Hypothalamus (tissue), 51 donors: ENCODE data around the gene SAFB2.

Experiments used
- DNase-seq, 51 donors: peaks; one replicate each; lab custom pipeline; 2025; lab: John Stamatoyannopoulos, UW

The SAFB2 gene

DNA sequence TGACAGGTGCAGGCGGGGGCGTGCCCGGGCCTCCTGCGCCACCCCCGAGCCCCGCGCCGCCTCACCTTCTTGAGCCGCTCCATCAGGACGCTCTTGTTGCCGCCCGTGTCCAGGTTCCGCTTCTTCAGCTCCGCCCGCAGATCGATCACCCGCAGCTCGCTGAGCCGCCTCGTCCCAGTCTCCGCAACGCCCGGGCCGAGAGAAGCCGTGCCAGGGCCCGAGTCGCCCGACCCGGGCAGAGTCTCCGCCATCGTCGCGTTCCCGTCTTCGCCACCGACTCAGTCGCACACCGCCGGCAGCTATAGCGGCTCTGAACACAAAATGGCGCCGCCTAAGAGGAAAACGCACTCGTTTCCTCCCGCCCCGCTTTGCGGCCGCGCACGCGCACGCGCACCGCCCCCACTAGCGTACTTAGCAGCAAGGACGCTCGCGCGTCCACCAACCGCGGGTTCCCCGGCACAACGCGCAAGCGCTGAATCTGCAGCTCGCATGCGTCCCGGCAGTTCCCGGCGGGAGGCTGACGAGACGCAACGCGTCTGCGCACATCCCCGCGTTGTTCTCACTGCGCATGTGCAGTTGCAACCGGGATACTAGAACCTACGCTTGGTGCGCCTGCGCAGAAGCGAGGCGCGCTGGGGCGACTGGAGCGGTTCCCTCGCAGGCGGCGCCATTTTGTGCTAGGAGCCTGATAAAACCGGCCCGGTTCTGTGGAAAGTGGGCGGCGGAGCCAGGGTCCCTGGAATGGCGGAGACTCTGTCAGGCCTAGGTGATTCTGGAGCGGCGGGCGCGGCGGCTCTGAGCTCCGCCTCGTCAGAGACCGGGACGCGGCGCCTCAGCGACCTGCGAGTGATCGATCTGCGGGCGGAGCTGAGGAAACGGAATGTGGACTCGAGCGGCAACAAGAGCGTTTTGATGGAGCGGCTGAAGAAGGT, at the start of gene SAFB2, which contains the start of gene SAFB:
Gene SAFB2, minus strand, starts transcription at position 312 of the 932 bp plus-strand sequence. Its CDS starts 61 bp downstream, at position 251.
Gene SAFB, plus strand, starts transcription at position 619 of the 932 bp plus-strand sequence. Its CDS starts 123 bp downstream, at position 742.
- DNase-seq: peak; percentile 87 to 100 (median 98)

GRCh38 chr19:5671600-5671999, 49.0 kb upstream of the SAFB2 start:
- DNase-seq: no peak

DNA sequence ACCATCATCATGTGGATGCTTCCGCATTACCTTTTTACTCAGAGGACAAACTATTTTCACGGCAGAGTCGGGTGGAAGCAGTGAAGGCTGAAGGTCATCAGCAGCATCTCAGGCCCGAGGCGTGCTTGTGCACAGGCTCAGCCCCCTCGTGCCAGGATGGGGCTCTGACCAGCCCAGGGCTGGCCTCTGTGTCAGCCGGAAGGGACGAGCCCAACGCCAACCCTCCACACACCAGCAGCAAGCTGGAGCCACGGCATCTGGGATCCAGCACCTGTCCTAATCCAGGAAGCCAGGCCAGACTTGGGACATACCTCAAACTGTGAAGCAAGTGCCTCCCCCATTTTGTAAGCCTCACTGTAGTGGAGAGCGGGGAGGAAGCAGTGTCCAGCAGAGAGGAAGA, 46.6 kb upstream of the SAFB2 start:
- DNase-seq: no peak

DNA sequence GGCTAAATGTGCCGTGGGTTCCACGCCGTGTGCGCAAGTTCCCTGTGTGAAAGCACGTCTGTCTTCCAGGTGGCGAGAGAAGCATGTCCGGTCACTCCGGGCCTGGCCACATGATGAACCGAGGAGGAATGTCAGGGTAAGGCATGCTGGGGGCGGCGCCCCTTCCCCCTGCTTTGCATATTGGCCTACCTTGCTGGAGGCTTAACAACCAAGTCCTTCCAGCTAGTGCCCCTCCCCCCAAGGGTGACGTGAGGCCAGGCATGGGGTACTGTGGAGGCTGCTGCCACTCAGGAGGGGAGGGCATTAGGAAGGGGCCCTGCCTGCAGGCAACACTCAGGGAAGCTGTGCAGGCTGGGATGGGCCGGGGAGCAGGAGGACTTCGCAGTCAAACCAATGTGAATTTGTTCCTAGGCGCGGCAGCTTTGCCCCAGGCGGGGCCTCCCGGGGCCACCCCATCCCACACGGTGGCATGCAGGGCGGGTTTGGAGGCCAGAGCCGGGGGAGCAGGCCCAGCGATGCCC, 45.2 kb upstream of the SAFB2 start:
- DNase-seq: no peak

DNA sequence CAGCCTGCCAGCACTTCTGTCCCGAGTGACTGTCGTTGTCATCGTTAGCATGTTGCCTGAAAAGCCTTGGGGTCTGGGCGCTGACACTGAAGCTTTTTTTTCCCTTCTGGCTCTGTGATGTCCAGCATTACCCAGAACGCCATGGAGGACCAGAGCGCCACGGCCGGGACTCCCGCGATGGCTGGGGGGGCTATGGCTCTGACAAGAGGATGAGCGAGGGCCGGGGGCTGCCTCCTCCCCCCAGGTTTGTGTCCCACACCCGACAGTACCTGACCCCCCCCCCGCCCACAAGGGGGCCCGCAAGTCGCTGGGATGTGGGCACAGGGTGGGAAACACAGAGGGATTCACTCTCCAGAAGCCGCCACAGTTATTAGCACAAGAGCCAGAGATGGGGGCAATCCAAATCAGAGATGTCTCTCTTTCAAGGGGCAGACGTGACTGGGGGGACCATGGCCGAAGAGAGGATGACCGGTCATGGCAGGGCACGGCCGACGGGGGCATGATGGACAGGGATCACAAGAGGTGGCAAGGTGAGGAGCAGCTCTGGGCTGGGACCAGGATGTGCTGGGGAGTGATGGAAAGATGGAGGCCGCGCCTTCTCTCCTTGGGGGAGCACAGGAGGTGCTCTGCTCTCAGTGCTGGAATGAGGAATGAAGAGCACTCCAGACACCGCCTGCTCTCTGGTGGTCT, 44.5 kb upstream of the SAFB2 start:
- DNase-seq: no peak

- no peak for DNase-seq
Observed at GRCh38 chr19:5665781-5666513, 43.4 kb upstream of the SAFB2 start.

DNA sequence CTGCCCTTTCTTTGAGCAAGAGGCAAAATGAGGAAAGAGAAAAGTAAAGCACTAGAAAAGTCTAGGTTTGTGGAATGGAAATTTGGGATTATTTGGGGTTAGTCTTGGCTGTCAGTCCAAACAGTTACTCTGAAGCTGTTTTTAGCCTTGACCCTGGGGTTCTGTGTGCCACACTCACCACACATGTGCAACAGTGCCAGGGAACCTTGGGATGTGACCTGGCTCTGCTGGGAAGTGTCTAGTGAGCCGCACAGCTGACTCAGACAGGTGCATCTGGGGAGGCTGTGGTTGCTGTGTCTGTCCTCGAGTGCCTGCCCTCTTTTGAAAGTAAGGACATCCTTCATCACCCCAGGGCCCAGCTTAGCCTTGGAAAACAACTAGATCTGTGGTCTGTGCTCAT, 41.9 kb upstream of the SAFB2 start:
- no peak for DNase-seq

GRCh38 chr19:5663904-5664303, 41.3 kb upstream of the SAFB2 start:
- no peak for DNase-seq

DNA sequence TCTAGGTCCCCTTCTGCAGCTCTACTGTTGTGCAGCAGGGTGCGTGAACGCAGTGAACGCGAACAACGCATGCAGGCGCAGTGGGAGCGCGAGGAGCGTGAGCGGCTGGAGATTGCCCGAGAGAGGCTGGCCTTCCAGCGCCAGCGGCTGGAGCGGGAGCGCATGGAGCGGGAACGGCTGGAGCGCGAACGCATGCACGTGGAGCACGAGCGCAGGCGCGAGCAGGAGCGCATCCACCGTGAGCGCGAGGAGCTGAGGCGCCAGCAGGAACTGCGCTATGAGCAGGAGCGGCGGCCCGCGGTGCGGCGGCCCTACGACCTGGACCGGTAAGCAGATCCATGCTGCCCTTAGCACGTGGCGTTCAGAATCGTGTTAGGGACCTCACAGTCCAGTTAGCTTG, 38.9 kb upstream of the SAFB2 start:
- DNase-seq: no peak

- no peak for DNase-seq
Observed at GRCh38 chr19:5655412-5655811, 32.8 kb upstream of the SAFB2 start.

- DNase-seq: no peak
Observed at GRCh38 chr19:5654931-5655330, 32.4 kb upstream of the SAFB2 start.

DNA sequence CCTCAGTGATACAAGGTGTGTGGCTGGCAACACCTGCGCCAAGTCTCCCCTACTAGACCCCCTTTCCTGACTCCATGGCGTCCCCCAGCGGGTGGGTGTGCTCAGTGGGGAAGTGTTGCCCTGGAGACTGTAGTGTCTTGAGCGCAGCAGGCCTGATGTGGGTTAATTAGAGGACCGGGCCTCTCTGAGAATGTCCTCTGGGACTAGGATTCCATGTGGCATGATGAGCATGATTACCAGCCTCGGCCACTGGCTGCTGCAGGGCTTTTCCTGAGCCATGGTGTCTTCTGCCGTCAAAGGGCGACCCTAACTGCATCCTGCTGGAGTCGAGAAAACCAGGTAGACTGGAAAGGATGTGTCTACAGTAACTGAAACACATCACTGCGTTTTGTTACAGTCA, 29.7 kb upstream of the SAFB2 start:
- no peak for DNase-seq

GRCh38 chr19:5651361-5651760, 28.8 kb upstream of the SAFB2 start:
- no peak for DNase-seq

GRCh38 chr19:5648464-5648863, 25.9 kb upstream of the SAFB2 start:
- DNase-seq: no peak

- DNase-seq: no peak
Observed at GRCh38 chr19:5646703-5647102, 24.1 kb upstream of the SAFB2 start.

- DNase-seq: no peak
Observed at GRCh38 chr19:5645409-5645808, 22.8 kb upstream of the SAFB2 start.

DNA sequence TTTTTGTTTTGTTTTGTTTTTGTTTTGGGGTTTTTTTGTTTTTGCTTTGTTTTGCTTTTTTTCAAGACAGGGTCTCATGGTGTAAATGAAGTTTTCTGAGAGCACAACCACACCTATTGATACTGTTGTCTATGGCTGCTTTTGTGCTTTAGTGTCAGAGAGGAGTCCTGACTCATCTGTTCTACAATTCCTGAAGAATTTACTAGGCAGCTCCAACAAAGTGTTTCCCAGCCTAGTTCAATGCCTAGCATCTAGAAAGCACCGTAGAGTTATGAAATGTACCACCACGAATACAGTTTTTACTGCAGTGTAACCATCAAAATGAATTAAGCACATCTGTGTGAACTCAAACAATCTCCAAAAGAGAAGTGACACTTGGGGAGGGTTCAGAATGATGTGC, 21.5 kb upstream of the SAFB2 start:
- no peak for DNase-seq

- no peak for DNase-seq
Observed at GRCh38 chr19:5643060-5643459, 20.5 kb upstream of the SAFB2 start.

- DNase-seq: no peak
Observed at GRCh38 chr19:5642204-5642603, 19.6 kb upstream of the SAFB2 start.

GRCh38 chr19:5641171-5641570, 18.6 kb upstream of the SAFB2 start:
- no peak for DNase-seq

DNA sequence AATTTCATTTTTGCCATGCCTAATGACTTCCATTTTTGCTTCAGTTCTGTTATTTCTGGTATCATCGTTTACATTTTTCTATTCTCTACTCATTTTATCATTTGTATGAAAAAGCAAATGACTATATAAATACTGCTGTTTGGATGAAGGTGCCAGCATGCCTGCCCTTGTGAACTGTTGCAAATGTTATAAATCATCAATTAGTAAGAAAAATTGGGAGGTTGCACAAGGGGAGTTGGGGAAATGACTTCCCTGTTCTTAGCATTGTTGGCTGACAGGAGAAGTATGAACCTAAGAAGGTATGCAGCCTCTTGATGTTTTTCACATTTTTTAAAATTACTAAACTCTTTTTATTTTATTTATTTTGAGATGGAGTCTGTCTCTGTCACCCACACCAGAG, 15.4 kb upstream of the SAFB2 start:
- DNase-seq: no peak
